Liver (tissue), 3 donors: ENCODE measurements around the gene HIKESHI.

Experiments used
- EGR1 ChIP-seq, 2 donors: IDR thresholded peaks; 2 replicates each; pipeline ENCODE4 v1.6.1; 2016 to 2018; ENCODE audit warnings: antibody characterized with exemption in 2 of 2, low read depth in 2 of 2
- GABPA ChIP-seq, 2 donors: IDR thresholded peaks in 1 of 2; conservative IDR thresholded peaks in 1 of 2; 2 replicates each; pipeline ENCODE4 v1.6.1; 2016; ENCODE audit warnings: antibody characterized with exemption in 2 of 2, mild to moderate bottlenecking in 1 of 2, moderate library complexity in 1 of 2
- HNF4G ChIP-seq: IDR thresholded peaks from 2 replicates; pipeline ENCODE4 v1.6.1; 2016; ENCODE audit warnings: antibody characterized with exemption
- JUND ChIP-seq, 2 donors: IDR thresholded peaks; 2 replicates each; pipeline ENCODE4 v1.6.1; 2016; ENCODE audit warnings: antibody characterized with exemption in 2 of 2
- SP1 ChIP-seq: IDR thresholded peaks from 2 replicates; pipeline ENCODE4 v1.6.1; 2018; ENCODE audit warnings: antibody characterized with exemption, mild to moderate bottlenecking
- TAF1 ChIP-seq: conservative IDR thresholded peaks from 2 replicates; pipeline ENCODE4 v1.6.1; 2016; ENCODE audit warnings: antibody characterized with exemption, mild to moderate bottlenecking
- YY1 ChIP-seq: IDR thresholded peaks from 2 replicates; pipeline ENCODE4 v1.6.1; 2016; ENCODE audit warnings: antibody characterized with exemption, mild to moderate bottlenecking
- TF ChIP-seq, protein P1 (sequence below): fragments of 150-350 bp; IDR thresholded peaks from 2 replicates; pipeline ENCODE4 v1.5.1; 2017; ENCODE audit warnings: improper control_type of control experiment, low read depth, low read length; ENCODE audit not compliant: missing input control
- TF ChIP-seq, protein P2 (sequence below): IDR thresholded peaks from 2 replicates; pipeline ENCODE4 v1.6.1; 2016; ENCODE audit warnings: antibody characterized with exemption, mild to moderate bottlenecking
- TF ChIP-seq, protein P3 (sequence below): IDR thresholded peaks from 2 replicates; pipeline ENCODE4 v1.6.1; 2016; ENCODE audit warnings: antibody characterized with exemption
- donor health status: healthy.
- donor health status: healthy.

DNA sequence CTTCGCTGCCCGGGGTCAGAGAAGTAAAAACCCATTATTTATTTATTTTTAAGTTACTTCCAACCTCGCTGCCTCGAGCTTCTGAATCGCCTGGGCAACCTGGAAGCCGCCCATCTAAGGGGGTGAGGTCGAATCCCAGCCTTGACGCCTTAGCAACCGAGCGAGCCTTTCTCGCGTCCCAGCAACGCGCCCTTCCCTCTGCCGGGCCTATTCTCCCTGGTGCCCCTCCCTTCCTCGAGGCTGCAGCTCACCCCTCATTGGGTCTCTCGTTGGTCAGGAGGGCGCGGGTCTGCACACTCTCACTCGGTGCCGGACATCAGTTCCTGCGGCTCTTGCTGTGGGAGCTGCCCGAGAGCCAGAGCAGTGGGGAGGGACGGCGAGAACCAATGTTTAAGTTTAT, 72.5 kb downstream of the HIKESHI start, which contains the start of gene CCDC81:
- TF ChIP-seq GABPA (IDR thresholded peaks at IDR 0.05 in 1 of 2, conservative IDR thresholded peaks at IDR 0.05 in 1 of 2), result no peak
- TF ChIP-seq, protein P1, sequence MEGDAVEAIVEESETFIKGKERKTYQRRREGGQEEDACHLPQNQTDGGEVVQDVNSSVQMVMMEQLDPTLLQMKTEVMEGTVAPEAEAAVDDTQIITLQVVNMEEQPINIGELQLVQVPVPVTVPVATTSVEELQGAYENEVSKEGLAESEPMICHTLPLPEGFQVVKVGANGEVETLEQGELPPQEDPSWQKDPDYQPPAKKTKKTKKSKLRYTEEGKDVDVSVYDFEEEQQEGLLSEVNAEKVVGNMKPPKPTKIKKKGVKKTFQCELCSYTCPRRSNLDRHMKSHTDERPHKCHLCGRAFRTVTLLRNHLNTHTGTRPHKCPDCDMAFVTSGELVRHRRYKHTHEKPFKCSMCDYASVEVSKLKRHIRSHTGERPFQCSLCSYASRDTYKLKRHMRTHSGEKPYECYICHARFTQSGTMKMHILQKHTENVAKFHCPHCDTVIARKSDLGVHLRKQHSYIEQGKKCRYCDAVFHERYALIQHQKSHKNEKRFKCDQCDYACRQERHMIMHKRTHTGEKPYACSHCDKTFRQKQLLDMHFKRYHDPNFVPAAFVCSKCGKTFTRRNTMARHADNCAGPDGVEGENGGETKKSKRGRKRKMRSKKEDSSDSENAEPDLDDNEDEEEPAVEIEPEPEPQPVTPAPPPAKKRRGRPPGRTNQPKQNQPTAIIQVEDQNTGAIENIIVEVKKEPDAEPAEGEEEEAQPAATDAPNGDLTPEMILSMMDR, result no peak
- TF ChIP-seq YY1, result no peak
- TF ChIP-seq TAF1, result no peak
- TF ChIP-seq EGR1 (IDR thresholded peaks at IDR 0.05; ENCODE audit: low read depth in 2 of 2), result no peak
- TF ChIP-seq, protein P2, sequence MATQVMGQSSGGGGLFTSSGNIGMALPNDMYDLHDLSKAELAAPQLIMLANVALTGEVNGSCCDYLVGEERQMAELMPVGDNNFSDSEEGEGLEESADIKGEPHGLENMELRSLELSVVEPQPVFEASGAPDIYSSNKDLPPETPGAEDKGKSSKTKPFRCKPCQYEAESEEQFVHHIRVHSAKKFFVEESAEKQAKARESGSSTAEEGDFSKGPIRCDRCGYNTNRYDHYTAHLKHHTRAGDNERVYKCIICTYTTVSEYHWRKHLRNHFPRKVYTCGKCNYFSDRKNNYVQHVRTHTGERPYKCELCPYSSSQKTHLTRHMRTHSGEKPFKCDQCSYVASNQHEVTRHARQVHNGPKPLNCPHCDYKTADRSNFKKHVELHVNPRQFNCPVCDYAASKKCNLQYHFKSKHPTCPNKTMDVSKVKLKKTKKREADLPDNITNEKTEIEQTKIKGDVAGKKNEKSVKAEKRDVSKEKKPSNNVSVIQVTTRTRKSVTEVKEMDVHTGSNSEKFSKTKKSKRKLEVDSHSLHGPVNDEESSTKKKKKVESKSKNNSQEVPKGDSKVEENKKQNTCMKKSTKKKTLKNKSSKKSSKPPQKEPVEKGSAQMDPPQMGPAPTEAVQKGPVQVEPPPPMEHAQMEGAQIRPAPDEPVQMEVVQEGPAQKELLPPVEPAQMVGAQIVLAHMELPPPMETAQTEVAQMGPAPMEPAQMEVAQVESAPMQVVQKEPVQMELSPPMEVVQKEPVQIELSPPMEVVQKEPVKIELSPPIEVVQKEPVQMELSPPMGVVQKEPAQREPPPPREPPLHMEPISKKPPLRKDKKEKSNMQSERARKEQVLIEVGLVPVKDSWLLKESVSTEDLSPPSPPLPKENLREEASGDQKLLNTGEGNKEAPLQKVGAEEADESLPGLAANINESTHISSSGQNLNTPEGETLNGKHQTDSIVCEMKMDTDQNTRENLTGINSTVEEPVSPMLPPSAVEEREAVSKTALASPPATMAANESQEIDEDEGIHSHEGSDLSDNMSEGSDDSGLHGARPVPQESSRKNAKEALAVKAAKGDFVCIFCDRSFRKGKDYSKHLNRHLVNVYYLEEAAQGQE, result no peak
- no peak for TF ChIP-seq HNF4G
- TF ChIP-seq, protein P3, sequence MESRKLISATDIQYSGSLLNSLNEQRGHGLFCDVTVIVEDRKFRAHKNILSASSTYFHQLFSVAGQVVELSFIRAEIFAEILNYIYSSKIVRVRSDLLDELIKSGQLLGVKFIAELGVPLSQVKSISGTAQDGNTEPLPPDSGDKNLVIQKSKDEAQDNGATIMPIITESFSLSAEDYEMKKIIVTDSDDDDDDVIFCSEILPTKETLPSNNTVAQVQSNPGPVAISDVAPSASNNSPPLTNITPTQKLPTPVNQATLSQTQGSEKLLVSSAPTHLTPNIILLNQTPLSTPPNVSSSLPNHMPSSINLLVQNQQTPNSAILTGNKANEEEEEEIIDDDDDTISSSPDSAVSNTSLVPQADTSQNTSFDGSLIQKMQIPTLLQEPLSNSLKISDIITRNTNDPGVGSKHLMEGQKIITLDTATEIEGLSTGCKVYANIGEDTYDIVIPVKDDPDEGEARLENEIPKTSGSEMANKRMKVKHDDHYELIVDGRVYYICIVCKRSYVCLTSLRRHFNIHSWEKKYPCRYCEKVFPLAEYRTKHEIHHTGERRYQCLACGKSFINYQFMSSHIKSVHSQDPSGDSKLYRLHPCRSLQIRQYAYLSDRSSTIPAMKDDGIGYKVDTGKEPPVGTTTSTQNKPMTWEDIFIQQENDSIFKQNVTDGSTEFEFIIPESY, result no peak
- TF ChIP-seq SP1, result no peak
- TF ChIP-seq JUND (IDR thresholded peaks at IDR 0.05), result no peak
